HepG2 (cell line): ENCODE results near the gene MAP3K7CL. TPM values are rescaled to one million over a fixed set of nuclear protein-coding genes. Genes with fewer than 3 reads are reported as not detected.

Experiments used
- ARNT ChIP-seq: fragments of 450-650 bp; IDR thresholded peaks from 2 replicates; pipeline ENCODE4 v1.6.1; 2017
- FOXM1 ChIP-seq: sonication (generic); formaldehyde crosslinking; IDR thresholded peaks from 2 replicates; pipeline ENCODE4 v1.5.0; 2020; ENCODE audit warnings: missing genetic modification reagents
- HMG20A ChIP-seq: IDR thresholded peaks from 2 replicates; pipeline ENCODE4 v1.6.1; 2016; ENCODE audit warnings: borderline replicate concordance
- KAT2B ChIP-seq: fragments of 150-350 bp; IDR thresholded peaks from 2 replicates; pipeline ENCODE4 v1.6.1; 2014; ENCODE audit warnings: low read depth, low read length, borderline replicate concordance
- MAFK ChIP-seq, 2 experiments: IDR thresholded peaks in 1 of 2; conservative IDR thresholded peaks in 1 of 2; 2 replicates each; pipeline ENCODE4 v1.6.1; 2011; ENCODE audit warnings: improper control_type of control experiment in 2 of 2, low read length in 2 of 2
- NAIF1 ChIP-seq: sonication (generic); formaldehyde crosslinking; IDR thresholded peaks from 2 replicates; pipeline ENCODE4 v1.5.0; 2020; ENCODE audit warnings: mild to moderate bottlenecking, missing genetic modification reagents, borderline replicate concordance
- RFX3 ChIP-seq: IDR thresholded peaks from 2 replicates; pipeline ENCODE4 v1.6.1; 2016; ENCODE audit warnings: missing biosample characterization, missing genetic modification reagents
- THYN1 ChIP-seq: sonication (generic); formaldehyde crosslinking; IDR thresholded peaks from 2 replicates; pipeline ENCODE4 v1.8.1; 2023; ENCODE audit warnings: low read depth, mild to moderate bottlenecking, moderate library complexity, missing genetic modification reagents, borderline replicate concordance
- polyA plus RNA-seq, 8 experiments: library from polyadenylated mRNA; depleted of rRNA in 3 of 8; stranded (reverse) in 7 of 8; unstranded in 1 of 8; fragments of >200 nt; fragmentation: Illumina TruSeq in 4 of 8; extraction: Trizol in 4 of 8; gene quantifications; 2 replicates each; pipeline versions ENCODE4 v1.2.1 to v1.2.3, GENCODE V29; 2011 to 2016; ENCODE audit warnings: low read depth in 4 of 8, missing spikeins in 1 of 8, mixed read lengths in 1 of 8; ENCODE audit not compliant: insufficient read depth in 1 of 8
- total RNA-seq, 5 experiments: library from RNA; depleted of rRNA; stranded (reverse); fragments of >200 nt; fragmentation: Illumina TruSeq; extraction: Trizol; gene quantifications; 2 replicates each; pipeline ENCODE4 v1.2.3, GENCODE V29; 2016; ENCODE audit warnings: low read depth in 1 of 5
- TF ChIP-seq, protein P1 (sequence below): sonication (generic); formaldehyde crosslinking; IDR thresholded peaks from 2 replicates; pipeline ENCODE4 v1.4.0; 2020; ENCODE audit warnings: missing genetic modification reagents
- TF ChIP-seq, protein P2 (sequence below): sonication (generic); formaldehyde crosslinking; IDR thresholded peaks from 2 replicates; pipeline ENCODE4 v1.5.0; 2020; ENCODE audit warnings: missing genetic modification reagents

MAP3K7CL gene
- total and polyA plus RNA-seq, 2 of the 13 experiments (the other 11 are each of a cell fraction or from before 2014, with no cell fraction given) = 0.04 to 0.15 TPM

DNA sequence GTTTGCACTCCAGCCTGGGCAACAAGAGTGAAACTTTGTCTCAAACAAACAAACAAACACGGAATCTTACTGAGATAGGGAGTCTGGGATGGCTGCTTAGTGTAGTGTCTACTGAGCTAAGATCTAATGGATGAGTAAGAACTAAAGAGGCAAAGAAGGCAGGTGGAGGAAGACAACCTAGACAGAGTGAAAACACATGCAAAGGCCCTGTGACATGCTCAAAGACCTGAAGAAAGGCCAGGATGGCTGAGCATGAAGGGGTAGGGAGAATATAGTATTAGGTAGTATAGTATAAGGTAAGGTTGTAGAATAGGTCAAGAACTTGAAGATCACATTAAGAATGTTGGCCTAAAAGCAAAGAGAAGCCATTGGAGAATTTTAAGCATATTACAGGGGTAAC lies 49.1 kb downstream of the MAP3K7CL start (continued):
- no peak for TF ChIP-seq MAFK (conservative IDR thresholded peaks at IDR 0.05 in 1 of 2, IDR thresholded peaks at IDR 0.05 in 1 of 2; ENCODE audit: low read length in 2 of 2)
- no peak for TF ChIP-seq THYN1 (CRISPR knock-in tag)
- TF ChIP-seq ARNT = no peak
- no peak for TF ChIP-seq RFX3 (CRISPR knock-in tag)
- no peak for TF ChIP-seq KAT2B
- no peak for TF ChIP-seq HMG20A (CRISPR knock-in tag)
- TF ChIP-seq, protein P1, sequence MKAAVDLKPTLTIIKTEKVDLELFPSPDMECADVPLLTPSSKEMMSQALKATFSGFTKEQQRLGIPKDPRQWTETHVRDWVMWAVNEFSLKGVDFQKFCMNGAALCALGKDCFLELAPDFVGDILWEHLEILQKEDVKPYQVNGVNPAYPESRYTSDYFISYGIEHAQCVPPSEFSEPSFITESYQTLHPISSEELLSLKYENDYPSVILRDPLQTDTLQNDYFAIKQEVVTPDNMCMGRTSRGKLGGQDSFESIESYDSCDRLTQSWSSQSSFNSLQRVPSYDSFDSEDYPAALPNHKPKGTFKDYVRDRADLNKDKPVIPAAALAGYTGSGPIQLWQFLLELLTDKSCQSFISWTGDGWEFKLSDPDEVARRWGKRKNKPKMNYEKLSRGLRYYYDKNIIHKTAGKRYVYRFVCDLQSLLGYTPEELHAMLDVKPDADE = no peak
- TF ChIP-seq NAIF1 = no peak
- no peak for TF ChIP-seq FOXM1 (CRISPR knock-in tag)
- TF ChIP-seq, protein P2, sequence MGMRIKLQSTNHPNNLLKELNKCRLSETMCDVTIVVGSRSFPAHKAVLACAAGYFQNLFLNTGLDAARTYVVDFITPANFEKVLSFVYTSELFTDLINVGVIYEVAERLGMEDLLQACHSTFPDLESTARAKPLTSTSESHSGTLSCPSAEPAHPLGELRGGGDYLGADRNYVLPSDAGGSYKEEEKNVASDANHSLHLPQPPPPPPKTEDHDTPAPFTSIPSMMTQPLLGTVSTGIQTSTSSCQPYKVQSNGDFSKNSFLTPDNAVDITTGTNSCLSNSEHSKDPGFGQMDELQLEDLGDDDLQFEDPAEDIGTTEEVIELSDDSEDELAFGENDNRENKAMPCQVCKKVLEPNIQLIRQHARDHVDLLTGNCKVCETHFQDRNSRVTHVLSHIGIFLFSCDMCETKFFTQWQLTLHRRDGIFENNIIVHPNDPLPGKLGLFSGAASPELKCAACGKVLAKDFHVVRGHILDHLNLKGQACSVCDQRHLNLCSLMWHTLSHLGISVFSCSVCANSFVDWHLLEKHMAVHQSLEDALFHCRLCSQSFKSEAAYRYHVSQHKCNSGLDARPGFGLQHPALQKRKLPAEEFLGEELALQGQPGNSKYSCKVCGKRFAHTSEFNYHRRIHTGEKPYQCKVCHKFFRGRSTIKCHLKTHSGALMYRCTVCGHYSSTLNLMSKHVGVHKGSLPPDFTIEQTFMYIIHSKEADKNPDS (CRISPR knock-in tag) = no peak
